OCI-LY3 (cell line): Measurements from ENCODE around the gene FNIP2.

Experiments used
- EZH2phosphoT487 ChIP-seq: fragments of 200-600 bp; shearing (Covaris generic); IDR thresholded peaks from 2 replicates; pipeline ENCODE4 v1.6.1; 2018; ENCODE audit warnings: antibody characterized with exemption, mixed run types, low read depth
- TF ChIP-seq, protein P1 (sequence below): fragments of 200-600, 300-600 bp; sonication (generic); IDR thresholded peaks from 2 replicates; pipeline ENCODE4 v1.5.1; 2014; ENCODE audit warnings: antibody characterized with exemption, low read length, low read depth

- TF ChIP-seq, protein P1, sequence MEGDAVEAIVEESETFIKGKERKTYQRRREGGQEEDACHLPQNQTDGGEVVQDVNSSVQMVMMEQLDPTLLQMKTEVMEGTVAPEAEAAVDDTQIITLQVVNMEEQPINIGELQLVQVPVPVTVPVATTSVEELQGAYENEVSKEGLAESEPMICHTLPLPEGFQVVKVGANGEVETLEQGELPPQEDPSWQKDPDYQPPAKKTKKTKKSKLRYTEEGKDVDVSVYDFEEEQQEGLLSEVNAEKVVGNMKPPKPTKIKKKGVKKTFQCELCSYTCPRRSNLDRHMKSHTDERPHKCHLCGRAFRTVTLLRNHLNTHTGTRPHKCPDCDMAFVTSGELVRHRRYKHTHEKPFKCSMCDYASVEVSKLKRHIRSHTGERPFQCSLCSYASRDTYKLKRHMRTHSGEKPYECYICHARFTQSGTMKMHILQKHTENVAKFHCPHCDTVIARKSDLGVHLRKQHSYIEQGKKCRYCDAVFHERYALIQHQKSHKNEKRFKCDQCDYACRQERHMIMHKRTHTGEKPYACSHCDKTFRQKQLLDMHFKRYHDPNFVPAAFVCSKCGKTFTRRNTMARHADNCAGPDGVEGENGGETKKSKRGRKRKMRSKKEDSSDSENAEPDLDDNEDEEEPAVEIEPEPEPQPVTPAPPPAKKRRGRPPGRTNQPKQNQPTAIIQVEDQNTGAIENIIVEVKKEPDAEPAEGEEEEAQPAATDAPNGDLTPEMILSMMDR = no peak
- no peak for TF ChIP-seq EZH2phosphoT487
These were observed 31.0 kb downstream of the FNIP2 start for GRCh38 chr4:158799856-158800255.
